ENCODE results near the gene ERBIN.
"Not testable (repeated sequence)": the region's sequence is repeated elsewhere in the genome, so short reads cannot be mapped to it uniquely, and the experiment has no call there.

ERBIN gene, protein sequence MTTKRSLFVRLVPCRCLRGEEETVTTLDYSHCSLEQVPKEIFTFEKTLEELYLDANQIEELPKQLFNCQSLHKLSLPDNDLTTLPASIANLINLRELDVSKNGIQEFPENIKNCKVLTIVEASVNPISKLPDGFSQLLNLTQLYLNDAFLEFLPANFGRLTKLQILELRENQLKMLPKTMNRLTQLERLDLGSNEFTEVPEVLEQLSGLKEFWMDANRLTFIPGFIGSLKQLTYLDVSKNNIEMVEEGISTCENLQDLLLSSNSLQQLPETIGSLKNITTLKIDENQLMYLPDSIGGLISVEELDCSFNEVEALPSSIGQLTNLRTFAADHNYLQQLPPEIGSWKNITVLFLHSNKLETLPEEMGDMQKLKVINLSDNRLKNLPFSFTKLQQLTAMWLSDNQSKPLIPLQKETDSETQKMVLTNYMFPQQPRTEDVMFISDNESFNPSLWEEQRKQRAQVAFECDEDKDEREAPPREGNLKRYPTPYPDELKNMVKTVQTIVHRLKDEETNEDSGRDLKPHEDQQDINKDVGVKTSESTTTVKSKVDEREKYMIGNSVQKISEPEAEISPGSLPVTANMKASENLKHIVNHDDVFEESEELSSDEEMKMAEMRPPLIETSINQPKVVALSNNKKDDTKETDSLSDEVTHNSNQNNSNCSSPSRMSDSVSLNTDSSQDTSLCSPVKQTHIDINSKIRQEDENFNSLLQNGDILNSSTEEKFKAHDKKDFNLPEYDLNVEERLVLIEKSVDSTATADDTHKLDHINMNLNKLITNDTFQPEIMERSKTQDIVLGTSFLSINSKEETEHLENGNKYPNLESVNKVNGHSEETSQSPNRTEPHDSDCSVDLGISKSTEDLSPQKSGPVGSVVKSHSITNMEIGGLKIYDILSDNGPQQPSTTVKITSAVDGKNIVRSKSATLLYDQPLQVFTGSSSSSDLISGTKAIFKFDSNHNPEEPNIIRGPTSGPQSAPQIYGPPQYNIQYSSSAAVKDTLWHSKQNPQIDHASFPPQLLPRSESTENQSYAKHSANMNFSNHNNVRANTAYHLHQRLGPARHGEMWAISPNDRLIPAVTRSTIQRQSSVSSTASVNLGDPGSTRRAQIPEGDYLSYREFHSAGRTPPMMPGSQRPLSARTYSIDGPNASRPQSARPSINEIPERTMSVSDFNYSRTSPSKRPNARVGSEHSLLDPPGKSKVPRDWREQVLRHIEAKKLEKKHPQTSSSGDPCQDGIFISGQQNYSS (N-terminal part only)
- 293 reads per million, percentile 95 among the genes with 10 or more reads in this experiment for total RNA-seq

DNA sequence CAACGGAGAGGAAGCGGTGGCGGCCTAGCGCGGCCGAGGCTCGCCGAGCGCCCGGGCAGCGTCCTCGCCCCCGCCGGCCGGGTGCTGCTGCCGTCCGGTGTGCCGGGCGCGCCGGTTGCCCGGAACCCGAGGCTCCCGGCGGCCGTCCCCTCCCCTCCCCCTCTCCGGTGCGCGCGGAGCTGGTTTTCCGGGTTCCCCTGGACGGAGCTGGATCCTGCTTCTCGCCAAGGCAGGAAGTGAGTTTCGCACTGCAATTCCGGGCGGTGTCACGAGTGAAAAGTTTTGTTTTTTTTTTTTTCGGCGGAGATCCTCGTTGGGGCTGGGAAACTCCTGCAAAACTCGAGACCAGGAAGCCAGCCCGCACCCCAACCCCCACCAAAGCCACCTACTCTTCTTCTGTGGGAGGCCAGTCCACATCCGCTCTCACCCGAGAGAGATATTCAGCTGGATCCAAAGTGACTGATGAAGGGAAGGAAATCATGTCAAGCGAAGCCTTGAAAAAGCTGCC lies at the start of gene ERBIN:
TSS of gene ERBIN (plus strand) at position 300 of the 508 bp plus-strand sequence. CDS start 66,144 bp downstream, outside the sequence.
- DNase-seq, result peak; percentile 62

DNA sequence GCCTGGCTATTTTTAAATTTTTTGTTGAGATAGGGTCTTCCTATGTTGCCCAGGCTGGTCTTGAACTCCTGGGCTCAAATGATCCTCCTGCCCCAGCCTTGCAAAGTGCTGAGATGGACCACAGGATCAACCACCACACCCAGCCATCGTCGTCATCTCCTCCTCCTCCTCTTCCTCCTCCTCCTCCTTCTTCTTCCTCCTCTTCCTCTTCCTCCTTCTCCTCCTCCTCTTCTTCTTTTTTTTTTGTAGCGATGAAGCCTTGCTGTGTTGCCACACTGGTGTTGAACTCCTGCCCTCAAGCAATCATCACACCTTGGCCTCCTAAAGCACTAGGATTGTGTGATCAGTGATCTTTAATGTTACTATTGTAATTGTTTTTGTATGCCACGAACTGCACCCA lies 49.4 kb upstream of the ERBIN start:
- no peak for DNase-seq

DNA sequence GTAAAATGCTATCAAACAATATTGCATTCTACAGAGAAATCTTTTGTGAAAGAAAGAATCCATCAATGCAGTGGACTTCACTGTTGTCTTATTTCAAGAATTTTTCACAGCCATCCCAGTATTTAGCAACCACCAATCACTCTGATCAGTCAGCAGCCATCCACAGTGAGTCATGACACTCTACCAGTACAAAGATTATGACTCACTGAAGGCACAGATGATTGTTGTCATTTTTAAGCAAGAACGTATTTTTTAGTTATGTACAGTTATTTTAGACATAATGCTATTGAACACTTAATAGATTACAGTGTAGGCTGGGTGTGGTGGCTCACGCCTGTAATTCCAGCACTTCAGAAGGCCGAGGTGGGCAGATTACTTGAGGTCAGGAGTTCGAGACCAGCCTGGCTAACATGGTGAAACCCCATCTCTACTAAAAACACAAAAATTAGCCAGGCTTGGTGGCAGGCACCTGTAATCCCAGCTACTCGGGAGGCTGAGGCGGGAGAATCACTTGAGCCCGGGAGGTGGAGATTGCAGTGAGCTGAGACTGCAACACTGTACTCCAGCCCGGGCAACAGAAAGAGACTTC lies 46.6 kb upstream of the ERBIN start:
- DNase-seq, result not testable (repeated sequence)

DNA sequence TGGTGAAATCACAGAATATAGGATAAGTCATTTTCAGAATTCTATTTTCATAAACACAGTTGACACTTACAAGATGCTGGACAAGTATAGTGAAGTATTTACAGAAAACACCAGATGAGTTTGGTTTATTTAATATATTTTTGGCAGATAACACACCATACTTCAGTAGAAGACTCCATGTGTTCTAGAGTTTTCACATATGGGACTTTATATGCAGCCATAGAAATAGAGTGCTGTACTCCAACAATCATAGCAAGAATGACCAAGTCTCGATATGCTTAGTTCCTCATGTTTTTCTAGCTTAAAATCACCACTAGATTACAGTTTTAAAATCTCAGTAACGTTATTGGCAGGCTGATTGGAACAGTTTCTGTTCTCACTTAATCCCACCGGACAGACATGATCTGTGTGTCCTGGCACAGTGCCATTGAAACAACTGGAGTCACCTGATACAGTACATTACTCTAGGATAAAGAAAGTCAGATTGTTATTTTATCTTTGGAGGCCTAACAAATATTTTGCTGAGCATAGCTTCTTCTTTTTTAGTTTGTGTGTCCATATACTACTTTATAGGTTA lies 45.8 kb upstream of the ERBIN start:
- no peak for DNase-seq

DNA sequence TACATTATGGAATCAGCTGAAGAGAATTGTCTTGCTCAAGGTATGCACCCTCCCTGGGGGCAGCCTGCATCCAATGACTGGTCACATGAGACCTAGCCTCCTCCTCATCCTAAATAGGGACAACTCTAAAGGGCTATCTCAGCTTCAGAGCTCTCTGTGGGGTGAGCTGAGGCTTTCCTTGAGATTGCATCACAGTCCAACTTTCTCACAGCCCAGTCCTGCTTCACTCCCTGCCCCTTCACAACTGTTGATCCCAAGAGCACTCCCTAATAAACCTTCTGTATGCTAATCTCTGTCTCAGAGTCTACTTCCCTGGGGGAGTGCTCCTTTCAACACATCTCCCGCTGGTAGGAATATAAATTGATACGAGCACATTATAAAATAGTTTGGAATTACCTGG lies 44.1 kb upstream of the ERBIN start:
- no peak for DNase-seq

DNA sequence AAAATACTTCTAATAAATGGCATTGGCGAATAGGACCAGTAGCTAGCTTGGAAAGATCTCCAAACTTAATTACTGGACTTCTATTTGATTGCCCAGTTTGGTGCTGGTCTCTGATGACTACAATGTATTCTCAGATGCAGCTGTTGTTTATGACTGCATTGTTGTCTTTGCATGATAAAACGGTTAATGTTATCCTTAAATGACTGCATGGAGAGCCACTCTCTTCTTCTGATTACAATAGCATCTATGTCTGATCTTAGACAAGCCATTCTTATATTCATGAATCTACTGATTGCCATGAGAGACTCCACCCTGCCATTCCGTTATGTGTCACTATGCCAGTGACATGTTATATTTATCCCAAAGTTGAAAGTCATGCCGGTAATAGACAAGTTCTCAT lies 42.9 kb upstream of the ERBIN start:
- no peak for DNase-seq

DNA sequence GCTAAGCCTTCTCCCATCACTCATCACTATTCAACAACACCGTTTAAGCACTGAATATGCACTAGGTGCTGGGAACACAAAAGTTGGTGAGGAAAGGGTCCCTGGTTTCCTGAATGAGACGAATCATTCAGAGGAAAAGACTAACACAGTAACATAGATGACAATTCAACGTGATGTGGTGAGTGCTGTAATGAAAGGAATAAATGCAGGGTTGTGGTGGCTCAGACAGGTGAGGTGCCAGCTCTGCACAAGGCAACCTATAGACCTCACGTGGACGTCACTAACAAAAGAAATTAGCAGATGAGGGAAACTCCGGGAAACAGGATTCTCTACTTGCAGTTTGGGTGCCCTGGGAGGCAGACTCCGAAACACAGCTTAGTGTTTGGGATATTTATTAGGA lies 40.0 kb upstream of the ERBIN start:
- DNase-seq, result no peak

DNA sequence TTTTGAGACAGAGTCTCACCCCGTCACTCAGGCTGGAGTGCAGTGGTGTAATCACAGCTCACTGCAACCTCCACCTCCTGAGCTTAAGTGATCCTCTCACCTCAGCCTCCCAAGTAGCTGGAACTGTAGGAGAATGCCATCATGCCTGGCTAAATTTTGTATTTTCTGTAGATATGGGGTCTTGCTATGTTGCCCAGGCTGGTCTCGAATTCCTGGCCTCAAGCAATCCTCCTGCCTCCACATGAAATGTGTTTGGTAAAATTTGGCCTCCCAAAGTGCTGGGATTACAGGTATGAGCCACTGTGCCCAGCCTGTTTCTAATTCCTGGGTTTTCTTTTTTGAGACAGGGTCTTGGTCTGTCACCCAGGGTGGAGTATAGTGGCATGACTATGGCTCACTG lies 34.4 kb upstream of the ERBIN start:
- not testable (repeated sequence) for DNase-seq

DNA sequence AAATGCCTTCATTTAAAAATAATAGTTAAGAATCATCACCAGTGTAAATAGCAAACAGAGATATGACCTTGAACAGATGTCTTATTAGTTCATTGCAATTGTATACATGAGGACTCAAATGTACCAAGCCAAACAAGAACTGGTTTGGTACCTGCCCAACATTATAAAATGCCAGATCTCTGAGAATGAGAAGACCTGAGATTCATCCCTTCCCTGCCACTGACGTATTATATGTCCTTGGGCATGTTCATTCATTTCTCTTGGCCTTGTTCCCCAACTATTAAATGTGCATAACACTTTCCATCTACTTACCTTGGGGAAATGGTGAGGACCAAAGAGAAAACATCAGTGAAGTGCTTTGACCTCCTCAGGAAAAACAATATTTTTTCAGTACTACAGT lies 33.6 kb upstream of the ERBIN start:
- DNase-seq, result no peak

DNA sequence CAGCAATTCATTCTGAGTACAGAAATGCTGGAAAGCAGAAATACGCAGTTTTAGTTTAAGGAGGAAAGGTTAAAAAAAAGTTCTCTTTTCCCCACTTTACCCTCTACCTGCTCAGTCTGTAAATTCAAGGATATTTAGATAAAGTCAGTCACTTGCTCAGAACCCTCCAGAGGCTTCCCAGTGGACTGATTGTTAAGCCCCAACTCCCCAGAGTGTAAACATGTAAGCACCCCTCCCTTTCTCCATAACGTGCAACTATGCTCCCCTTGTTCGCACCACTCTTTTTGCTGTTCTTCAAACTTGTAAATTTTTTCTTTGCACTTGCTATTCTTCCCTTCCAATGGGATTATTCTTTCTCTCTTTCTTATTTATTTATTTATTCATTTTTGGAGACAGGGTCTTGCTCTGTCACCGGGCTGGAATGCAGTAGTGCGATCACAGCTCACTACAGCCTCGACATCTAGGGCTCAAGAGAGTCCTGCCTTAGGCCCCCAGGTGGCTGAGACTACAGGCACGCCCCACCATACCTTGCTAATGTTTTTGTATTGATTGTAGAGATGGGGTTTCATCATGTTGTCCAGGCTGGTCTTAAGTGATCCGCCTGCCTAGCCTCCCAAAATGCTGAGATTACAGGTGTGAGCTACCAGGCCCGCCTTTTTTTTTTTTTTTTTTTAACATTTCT lies 32.5 kb upstream of the ERBIN start:
- no peak for DNase-seq

DNA sequence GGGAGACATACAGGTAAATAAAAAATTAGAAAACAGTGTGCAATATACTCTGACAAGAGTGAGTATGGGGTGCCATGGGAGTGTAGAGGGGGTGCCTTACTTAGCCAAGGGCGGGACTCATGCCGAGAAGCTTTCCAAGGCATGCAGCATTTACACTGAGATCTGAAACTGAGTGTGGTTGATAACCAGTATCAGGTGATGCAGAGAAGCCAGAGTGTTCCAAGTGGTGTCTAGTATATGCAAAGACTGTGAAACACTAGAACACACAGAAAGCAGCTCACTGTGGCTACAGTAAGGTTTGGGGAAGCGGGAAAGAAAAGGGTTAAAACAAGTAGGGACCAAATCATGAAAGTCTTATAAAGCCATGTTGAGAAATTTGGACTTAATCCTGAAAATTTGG lies 30.5 kb upstream of the ERBIN start:
- DNase-seq, result no peak

DNA sequence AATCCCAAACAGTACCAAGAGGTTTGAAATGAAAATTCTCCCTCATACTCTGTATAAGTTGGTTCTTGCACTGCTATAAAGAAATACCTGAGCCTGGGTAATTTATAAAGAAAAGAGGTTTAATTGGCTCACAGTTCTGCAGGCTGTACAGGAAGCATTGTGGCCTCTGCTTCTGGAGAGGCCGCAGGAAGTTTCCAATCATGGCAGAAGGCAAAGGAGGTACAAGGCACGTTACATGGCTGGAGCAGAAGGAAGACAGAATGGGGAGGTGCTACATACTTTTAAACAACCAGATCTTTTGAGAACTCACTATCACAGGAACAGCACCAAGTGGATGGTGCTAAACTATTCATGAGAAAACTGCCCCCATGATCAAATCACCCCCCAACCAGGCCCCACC lies 25.6 kb upstream of the ERBIN start:
- no peak for DNase-seq

DNA sequence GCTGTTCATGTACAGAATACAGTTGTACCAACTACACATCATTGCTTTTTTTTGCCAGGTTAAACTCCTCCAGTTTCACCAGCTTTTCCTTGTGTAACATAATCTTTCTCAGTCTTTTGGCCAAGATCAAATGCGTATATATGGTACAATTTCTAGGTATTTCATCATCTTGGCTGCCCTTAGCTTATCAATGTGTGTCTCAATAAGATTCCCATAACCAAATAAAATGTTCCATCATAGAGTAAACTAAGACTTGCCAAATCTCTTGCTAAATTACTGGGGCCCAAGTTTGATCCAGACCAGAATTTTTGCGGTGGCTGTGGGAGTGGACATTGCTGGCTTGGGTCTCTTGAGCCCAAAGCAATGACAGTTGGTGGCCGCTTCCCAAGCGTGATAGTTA lies 24.3 kb upstream of the ERBIN start:
- no peak for DNase-seq

DNA sequence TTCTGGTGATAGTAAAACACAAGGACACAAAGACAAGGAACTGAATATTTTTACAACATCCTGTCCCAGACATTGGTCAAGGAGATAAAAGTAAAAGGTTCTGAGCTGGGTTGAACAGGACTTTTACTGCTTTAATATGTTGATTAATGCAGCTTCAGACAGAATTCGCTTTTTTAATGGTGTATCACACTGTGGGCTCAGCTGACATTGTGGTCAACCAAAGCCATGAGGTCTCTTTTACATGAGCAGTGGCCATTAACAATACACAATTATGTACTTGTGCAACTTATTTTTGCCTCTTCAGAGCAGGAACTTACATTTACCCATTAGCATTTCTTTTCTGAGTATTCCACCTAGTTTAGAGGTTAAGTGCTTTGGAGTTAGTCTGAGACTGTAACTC lies 22.8 kb upstream of the ERBIN start:
- no peak for DNase-seq

DNA sequence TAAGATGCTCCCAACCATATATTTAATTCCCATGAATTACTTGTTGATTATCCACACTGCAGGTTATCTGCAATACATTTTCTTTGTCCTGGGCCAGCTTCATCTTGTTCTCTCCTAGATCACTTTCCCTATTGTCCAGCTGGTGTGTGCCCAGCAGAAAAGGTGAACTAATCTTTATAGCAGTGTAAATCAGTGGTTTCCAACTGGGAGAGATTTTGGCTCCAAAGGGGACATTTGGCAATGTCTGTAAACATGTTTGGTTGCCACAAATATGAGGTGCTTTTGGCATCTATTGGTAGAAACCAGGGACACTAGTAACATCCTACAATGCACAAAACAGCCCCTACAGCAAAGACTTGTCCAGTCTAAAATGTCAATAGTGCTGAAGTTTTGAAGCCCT lies 20.1 kb upstream of the ERBIN start:
- DNase-seq, result no peak

DNA sequence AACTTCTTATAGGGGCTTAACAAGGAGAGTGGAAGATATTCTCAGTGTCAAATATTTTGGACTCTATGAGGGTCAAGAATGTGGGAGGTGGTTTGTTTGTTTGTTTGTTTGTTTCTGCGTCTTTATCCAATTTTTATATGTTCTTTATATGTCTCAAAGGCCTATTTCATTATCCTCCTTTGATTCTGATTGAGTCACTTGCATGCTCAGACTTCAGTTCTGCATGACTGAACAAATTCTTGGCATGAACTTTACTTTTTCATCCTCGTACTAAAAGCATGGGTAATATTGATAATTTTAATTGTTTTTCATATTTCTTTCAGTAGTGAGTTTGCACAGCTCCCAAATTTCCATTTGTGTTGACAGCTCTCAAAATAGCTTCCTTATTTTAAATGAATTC lies 19.2 kb upstream of the ERBIN start:
- no peak for DNase-seq

DNA sequence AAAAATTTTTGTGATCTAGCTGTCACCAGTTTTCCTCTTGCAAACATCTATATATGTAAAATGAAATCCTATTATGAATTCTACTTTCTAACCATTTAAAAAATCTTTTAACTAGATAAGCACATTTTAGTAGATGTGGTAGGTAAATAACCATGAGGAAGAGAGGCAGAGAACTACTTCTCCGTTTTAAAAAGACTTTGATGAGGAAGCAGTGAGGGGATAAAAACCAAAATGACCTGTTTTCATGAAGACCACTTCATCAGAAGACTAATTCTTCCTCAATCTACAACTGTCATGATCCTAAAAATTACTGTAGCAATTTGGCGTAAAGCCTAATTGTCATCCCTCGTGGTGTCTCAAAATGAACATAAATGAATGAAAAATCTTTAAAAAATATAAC lies 15.7 kb upstream of the ERBIN start:
- DNase-seq, result no peak

DNA sequence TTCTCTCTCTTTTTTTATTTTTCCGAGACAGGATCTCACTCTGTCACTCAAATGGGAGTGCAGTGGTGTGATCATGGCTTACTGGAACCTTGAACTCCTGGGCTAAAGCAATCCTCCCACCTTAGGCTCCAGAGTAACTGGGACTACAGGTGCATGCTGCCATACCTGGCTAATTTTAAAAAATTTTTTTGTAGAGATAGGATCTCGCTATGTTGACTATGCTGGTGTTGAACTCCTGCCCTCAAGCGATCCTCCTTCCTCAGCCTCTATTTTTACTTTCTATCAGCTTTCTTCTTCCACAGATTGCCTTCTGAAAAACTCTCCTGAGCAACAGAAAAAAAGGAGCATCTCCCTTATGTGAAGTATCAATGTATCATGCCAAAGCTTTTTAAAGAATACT lies 14.1 kb upstream of the ERBIN start:
- DNase-seq, result no peak

DNA sequence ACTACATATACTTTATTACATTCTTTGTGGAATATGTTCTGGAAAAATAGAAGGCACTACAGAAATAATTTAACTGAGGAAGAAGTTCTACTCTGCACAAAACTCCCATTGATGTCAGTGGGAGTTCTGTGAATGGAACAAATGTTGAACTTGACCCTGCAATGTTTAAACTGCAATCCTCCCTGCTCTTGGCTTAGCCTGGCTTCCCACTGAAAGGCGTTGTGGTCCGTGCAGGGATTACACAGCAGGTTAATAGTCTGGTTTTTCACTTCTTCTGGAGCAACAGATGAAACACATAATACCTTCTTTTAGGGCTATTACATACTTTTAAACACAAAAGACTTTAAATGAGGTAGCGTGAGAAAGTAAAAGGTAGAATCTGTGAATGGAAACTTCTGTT lies 12.9 kb upstream of the ERBIN start:
- no peak for DNase-seq

DNA sequence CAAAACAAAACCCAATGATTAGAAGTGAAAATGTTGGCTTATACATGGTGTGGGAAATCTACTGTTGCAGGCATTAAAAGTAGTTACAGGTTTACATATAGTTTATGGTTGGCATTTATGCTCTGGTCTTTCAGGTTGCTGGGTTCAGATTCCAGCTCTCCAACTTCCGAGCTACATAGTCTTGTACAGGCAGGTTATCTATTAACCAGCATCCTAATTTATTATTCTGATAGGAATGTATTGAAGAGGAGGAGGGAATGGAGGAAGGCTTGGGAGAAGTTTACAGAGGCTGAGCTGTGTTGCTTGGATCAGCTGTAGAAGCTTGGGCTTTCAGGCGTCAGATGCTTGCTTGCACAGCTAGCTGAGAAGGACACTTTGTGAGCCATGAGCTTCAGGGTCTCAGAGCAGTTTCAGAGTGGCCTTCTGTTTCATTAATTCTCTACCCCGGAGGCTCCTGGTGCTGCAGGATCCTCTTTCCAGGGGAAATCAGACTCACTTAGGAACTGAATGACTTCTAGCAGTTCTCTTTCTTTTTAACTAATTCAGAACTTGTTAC lies 11.7 kb upstream of the ERBIN start:
- DNase-seq, result no peak

DNA sequence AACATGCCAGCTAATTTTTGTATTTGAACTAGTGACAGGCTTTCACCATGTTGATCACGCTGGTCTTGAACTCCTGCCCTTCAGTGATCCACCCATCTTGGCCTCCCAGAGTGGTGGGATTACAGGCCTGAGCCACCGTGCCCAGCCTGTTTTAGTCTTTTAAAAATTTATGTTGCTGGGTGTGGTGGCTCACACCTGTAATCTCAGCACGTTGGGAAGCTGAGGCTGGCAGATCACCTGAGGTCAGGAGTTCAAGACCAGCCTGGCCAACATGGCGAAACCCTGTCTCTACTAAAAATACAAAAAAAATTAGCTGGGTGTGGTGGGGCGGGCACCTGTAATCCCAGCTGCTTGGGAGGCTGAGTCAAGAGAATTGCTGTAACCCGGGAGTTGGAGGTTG lies 10.7 kb upstream of the ERBIN start:
- not testable (repeated sequence) for DNase-seq
